Esophagus (tissue), 2 donors: ENCODE results near the gene YWHAB. TPM values are rescaled to one million over a fixed set of nuclear protein-coding genes. Genes with fewer than 3 reads are reported as not detected.
"Not testable (repeated sequence)": the region's sequence is repeated elsewhere in the genome, so short reads cannot be mapped to it uniquely, and the experiment has no call there.

Experiments used
- H3K27ac ChIP-seq, 2 donors: one replicate each; pipeline ENCODE4 v1.5.1; 2013; ENCODE audit warnings: low read depth in 2 of 2, mild to moderate bottlenecking in 2 of 2, inconsistent platforms in 1 of 2, low read length in 1 of 2, moderate library complexity in 1 of 2
- H3K27me3 ChIP-seq, 2 donors: one replicate each; pipeline ENCODE4 v1.6.1; 2013; ENCODE audit warnings: low read length in 2 of 2, control low read depth in 1 of 2, mild to moderate bottlenecking in 1 of 2; ENCODE audit not compliant: insufficient read depth in 2 of 2, control insufficient read depth in 1 of 2
- H3K36me3 ChIP-seq, 2 donors: one replicate each; pipeline ENCODE4 v1.6.1; 2013; ENCODE audit warnings: low read length in 1 of 2; ENCODE audit not compliant: control insufficient read depth in 2 of 2, insufficient read depth in 2 of 2
- H3K4me1 ChIP-seq, 2 donors: one replicate each; pipeline ENCODE4 v1.6.1; 2013; ENCODE audit warnings: low read length in 1 of 2; ENCODE audit not compliant: control insufficient read depth in 2 of 2, insufficient read depth in 2 of 2
- H3K4me3 ChIP-seq, 2 donors: one replicate each; pipeline ENCODE4 v1.5.1; 2013; ENCODE audit warnings: low read length in 2 of 2, mild to moderate bottlenecking in 2 of 2, low read depth in 1 of 2, moderate library complexity in 1 of 2
- H3K9me3 ChIP-seq, 2 donors: one replicate each; pipeline ENCODE4 v1.6.1; 2013; ENCODE audit warnings: mild to moderate bottlenecking in 2 of 2, low read depth in 1 of 2, low read length in 1 of 2, moderate library complexity in 1 of 2; ENCODE audit not compliant: control insufficient read depth in 2 of 2, insufficient read depth in 1 of 2
- WGBS, 2 donors: extraction: QIAGEN DNeasy Blood & Tissue Kit; methylation state at CpG; one replicate each; pipeline ENCODE4 v1.1.7; 2013; 5-methylcytosine and 5-hydroxymethylcytosine counted together
- polyA plus RNA-seq, 2 donors: library from polyadenylated mRNA; stranded (reverse); fragments of 200-250 nt; gene quantifications; one replicate each; pipeline ENCODE4 v1.2.3, GENCODE V29; 2013
- donor health status: healthy with polysubstance abuse.
- donor health status: Bipolar disorder and iron deficiency.

The YWHAB gene
- polyA plus RNA-seq, 2 donors = 53.4 to 112 TPM

DNA sequence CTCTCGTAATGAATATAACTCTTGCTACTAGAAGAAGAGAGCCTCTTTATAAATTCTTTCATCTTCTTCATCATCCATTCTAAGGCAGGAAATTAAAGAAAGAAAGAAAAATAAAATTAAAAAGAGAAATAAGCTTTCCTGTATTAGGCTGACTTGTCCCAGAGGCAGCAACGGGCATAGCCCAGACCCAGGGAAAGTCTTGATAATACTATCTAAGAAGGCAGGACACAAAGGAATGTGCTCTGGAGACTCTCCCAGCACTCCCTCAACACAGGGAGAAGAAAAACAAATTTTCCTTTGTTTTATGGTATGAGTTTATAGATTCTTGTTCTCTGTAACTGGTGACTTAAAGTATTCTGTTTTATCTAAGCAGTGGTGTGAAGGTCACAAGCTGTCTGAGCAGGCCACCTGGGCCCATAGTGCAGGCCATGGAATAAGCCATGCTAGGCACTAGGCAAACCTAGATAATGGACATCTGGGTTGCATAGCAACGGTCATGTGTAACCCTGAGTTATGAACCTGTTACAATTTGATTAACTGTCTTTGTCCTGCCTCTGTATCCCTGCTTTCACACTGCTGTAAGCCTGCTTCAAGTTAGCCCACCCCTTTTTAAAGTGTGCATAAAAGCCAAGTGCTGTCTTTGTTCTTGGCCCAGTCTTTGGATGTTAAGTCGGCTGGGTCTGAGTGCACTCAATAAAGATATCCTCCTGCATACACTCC is 22.0 kb upstream of the YWHAB start:
- 67 to 75% methylated on average over 4 of the region's 4 CpGs for WGBS, 2 donors
- not testable (repeated sequence) for H3K36me3 ChIP-seq, H3K4me1 ChIP-seq, H3K4me3 ChIP-seq, H3K27me3 ChIP-seq, H3K9me3 ChIP-seq
- peak overlapping the region in 1 of 2 donors; percentile 20 for H3K27ac ChIP-seq

DNA sequence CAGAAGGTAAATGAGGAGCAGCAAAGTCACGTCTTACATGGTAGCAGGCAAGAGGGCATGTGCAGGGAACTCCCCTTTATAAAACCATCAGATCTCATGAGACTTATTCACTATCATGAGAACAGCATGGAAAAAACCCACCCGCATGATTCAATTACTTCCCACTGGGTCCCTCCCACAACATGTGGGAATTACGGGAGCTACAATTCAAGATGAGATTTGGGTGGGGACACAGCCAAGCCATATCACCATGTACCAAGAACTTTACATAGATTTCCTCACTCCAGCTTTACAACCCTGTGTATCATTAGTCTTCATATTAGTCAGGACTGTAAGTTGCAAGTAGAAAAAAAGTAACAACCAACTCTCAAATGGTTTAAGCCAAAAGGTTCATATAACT is 21.0 kb upstream of the YWHAB start:
- not testable (repeated sequence) for H3K36me3 ChIP-seq, H3K27me3 ChIP-seq, H3K4me1 ChIP-seq, H3K9me3 ChIP-seq, H3K27ac ChIP-seq, H3K4me3 ChIP-seq
- WGBS, 2 donors = 80 to 91% methylated on average over 3 of the region's 3 CpGs

DNA sequence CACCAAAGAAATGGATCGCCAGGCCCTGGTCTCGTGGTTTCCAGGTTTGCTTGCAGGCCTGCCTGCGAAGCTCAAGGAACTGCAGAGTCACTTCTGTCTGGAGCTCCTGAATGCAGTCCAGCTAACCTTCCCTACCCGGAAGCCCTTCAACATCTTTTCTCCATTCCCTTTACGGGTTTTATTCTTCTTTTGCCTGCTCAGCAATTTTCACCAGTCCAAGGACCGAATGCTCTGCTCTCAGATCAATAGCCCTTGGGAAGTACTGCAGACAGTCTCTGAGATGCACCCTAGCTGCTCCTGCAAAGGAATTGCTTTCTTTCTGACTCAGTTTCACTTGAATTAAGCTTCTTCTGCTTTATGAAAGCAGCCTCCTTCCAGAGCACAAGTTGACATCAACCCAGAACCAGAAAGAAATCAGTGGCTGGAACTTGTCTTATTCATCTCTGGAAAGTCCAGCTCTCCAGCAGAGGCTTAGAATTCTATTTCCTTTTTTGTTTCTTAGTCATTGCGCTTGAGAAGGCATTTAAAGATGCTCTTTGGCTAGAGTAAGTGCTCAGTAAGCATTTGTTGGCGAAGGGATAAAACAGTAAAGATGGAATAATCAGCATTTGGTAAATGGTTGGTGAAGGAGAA is 18.7 kb upstream of the YWHAB start:
- H3K4me3 ChIP-seq = no peak overlapping the region
- H3K36me3 ChIP-seq = no peaks in the 10 kb centered on the region
- H3K4me1 ChIP-seq = peaks cover 0 to 3% of the 10 kb centered on the region in 2 donors
- 77 to 78% methylated on average over 8 of the region's 8 CpGs for WGBS, 2 donors
- no peak overlapping the region for H3K27ac ChIP-seq
- no peaks in the 10 kb centered on the region for H3K9me3 ChIP-seq
- no peaks in the 10 kb centered on the region for H3K27me3 ChIP-seq

DNA sequence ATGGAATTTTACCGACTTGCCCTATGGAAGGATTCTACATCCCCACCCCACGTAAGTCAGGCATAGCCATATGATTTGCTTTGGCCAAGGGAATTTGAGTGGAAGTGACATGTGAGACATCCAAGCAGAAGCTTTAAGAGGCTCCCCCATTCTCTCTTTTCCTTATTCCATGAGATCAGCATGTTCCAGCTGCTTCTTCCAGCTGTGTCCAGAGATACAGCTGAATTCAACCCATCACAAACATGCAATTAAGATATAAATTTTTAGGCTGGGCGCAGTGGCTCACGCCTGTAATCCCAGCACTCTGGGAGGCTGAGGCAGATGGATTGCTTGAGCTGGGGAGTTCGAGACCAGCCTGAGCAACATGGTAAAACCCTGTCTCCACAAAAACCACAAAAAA is 16.0 kb upstream of the YWHAB start:
- Histone ChIP-seq H3K4me3 (no peak overlapping the region), H3K4me1 (no peaks in the 10 kb centered on the region), H3K9me3 (no peaks in the 10 kb centered on the region), H3K27me3 (no peaks in the 10 kb centered on the region), H3K36me3 (no peaks in the 10 kb centered on the region), H3K27ac (no peak overlapping the region)
- WGBS, 2 donors = 65 to 70% methylated on average over 5 of the region's 5 CpGs

DNA sequence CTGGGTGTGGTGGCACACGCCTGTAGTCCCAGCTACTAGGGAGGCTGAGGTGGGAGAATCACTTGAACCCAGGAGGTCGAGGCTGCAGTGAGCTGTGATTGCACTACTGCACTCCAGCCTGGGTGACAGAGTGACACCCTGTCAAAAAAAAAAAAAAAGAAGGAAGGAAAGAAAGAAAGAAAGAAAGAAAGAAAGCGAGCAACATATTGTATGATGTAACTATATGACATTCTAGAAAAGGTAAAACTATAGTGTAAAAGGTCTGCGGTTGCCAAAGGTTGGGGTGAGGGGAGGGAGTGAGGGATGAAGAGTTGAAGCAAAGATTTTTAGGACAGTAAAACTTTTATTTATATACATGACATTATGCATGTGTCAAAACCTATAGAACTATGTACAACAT is 3.1 kb upstream of the YWHAB start:
- 92 to 93% methylated on average over 4 of the region's 4 CpGs for WGBS, 2 donors

DNA sequence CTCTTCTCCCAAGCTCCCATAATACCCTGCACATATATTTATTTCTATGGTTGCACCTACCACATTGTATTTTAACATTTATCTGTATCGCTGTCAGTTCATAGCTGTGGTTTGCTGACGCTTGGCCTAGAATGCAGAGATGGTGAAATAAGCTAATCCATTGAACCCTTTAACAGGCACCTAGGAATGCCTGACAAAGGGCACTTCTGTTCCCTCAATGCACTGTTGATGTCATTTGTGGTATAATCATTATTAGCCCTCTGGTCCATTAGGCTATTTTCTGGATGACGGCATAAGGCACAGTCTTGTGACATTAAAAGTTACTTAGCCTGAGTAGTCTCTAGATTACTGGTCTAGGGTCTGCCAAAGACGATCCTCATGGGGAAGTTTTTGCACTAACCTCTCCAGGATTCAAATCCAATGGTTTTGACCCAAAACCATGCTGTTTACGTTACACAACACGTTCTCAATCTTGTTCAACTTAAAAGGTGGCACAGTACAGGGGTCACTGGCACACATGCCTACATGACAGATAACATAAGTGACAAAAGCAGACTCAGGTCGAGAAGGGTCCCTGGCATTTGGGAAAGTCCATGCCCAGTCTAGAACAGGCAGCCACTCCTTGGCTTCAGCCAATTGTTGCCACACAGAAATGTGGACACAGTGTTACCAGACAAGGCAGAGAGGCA is 2.1 kb upstream of the YWHAB start:
- Histone ChIP-seq H3K36me3 (no peaks in the 10 kb centered on the region), H3K27ac (no peak overlapping the region), H3K27me3 (no peaks in the 10 kb centered on the region), H3K4me1 (peaks cover 0 to 2% of the 10 kb centered on the region in 2 donors), H3K4me3 (no peak overlapping the region), H3K9me3 (no peaks in the 10 kb centered on the region)
- whole genome bisulfite sequencing, 2 donors = 87 to 90% methylated on average over 7 of the region's 7 CpGs

More for the DNA sequence above, 3.1 kb upstream of the YWHAB start:
- not testable (repeated sequence) for H3K36me3 ChIP-seq, H3K9me3 ChIP-seq, H3K4me3 ChIP-seq, H3K27ac ChIP-seq, H3K27me3 ChIP-seq, H3K4me1 ChIP-seq

DNA sequence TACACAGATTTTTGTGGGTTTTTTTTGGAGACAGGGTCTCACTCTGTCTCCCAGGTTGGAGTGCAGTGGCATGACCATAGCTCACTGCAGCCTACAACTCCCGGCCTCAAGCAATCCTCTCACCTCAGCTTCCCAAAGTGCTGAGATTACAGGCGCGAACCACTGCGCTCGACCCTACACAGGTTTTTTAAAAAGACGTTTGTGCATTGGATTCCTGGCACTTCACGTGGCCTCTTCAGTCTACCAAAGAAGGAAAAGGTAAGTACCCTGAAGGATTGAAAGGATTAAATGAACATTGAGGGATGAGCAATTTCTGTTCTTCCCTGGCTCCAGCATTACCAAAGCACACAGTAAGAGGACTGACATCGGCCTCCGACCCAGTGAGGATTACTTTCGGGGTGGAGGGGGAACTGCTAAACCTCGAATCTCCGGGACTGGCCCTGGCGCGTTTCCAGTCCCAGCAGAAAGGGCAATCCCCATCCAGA is 556 bp upstream of the YWHAB start:
- 8 to 9% methylated on average over 14 of the region's 14 CpGs for WGBS, 2 donors
- Histone ChIP-seq H3K4me1 (peaks cover 0 to 2% of the 10 kb centered on the region in 2 donors), H3K27me3 (no peaks in the 10 kb centered on the region), H3K27ac (peak overlapping the region; percentile 73 to 87), H3K9me3 (no peaks in the 10 kb centered on the region), H3K36me3 (no peaks in the 10 kb centered on the region), H3K4me3 (peak overlapping the region; percentile 74 to 76)

DNA sequence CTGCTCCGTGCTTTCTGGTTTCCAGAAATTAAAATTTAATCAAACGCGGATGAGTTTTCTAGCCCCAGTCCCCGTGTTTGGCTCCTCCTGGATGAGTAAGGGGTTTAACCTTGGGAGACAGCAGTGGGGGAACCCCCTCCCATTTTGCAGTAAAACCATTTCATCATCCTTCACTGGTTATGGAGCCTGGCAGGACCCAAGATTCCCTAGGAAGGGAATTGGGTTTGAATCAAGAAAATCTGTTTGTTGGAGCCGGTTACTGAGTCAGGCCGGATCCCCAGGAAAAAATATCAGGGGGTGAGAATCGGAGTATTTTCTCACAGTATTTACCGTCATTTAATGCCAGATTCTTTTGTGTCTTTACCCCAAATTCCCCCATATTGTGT is 754 bp downstream of the YWHAB start:
- Histone ChIP-seq H3K36me3 (no peaks in the 10 kb centered on the region), H3K27ac (peak overlapping the region; percentile 94 to 99), H3K9me3 (no peaks in the 10 kb centered on the region), H3K27me3 (no peaks in the 10 kb centered on the region), H3K4me3 (peak overlapping the region; percentile 74 to 76), H3K4me1 (peaks cover 0 to 2% of the 10 kb centered on the region in 2 donors)
- WGBS, 2 donors = 0 to 1% methylated on average over 8 of the region's 8 CpGs

DNA sequence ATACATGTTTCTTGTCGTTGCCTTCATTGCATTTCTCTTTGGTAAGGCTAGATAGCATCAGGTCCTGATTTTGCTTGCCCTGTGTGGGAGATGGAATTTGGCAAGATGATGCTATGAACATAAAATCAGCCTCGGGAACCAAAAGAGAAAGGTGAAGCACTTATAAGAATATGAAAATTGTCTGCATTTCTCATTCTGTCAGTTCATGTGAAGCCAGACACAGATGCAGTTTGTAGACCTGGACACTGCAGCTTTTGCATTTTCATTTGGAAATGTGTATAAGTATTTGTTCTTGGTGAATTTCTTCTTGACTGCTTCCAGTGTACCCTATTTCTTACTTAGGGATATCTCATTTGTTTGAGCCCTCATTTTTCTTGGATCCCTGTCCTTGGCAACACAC is 1.3 kb downstream of the YWHAB start:
- Histone ChIP-seq H3K9me3 (no peaks in the 10 kb centered on the region), H3K4me1 (peaks cover 0 to 2% of the 10 kb centered on the region in 2 donors), H3K27ac (peak overlapping the region in 1 of 2 donors; percentile 94), H3K27me3 (no peaks in the 10 kb centered on the region), H3K4me3 (peak overlapping the region; percentile 74 to 76), H3K36me3 (no peaks in the 10 kb centered on the region)
- WGBS, 2 donors = 0 to 2% methylated on average over 2 of the region's 2 CpGs
